Ishikawa (cell line): ENCODE results near the gene TAP1.

Experiments used
- EGR1 ChIP-seq: IDR thresholded peaks from 2 replicates; pipeline ENCODE4 v1.6.1; 2012
- EP300 ChIP-seq: IDR thresholded peaks from 2 replicates; pipeline ENCODE4 v1.6.1; 2012; ENCODE audit warnings: borderline replicate concordance
- FOXM1 ChIP-seq: IDR thresholded peaks from 2 replicates; pipeline ENCODE4 v1.6.1; 2012; ENCODE audit warnings: low read depth, borderline replicate concordance
- MAX ChIP-seq: IDR thresholded peaks from 2 replicates; pipeline ENCODE4 v1.6.1; 2012
- RAD21 ChIP-seq: IDR thresholded peaks from 2 replicates; pipeline ENCODE4 v1.6.1; 2012; ENCODE audit warnings: low read depth
- REST ChIP-seq: IDR thresholded peaks from 2 replicates; pipeline ENCODE4 v1.6.1; 2012; ENCODE audit warnings: low read depth, mild to moderate bottlenecking
- TAF1 ChIP-seq: IDR thresholded peaks from 2 replicates; pipeline ENCODE4 v1.6.1; 2012; ENCODE audit warnings: low read depth, mild to moderate bottlenecking
- TCF12 ChIP-seq: IDR thresholded peaks from 2 replicates; pipeline ENCODE4 v1.6.1; 2012; ENCODE audit warnings: low read depth
- USF1 ChIP-seq: IDR thresholded peaks from 2 replicates; pipeline ENCODE4 v1.6.1; 2012
- YY1 ChIP-seq: IDR thresholded peaks from 2 replicates; pipeline ENCODE4 v1.6.1; 2012; ENCODE audit warnings: low read depth
- ZBTB7A ChIP-seq: IDR thresholded peaks from 2 replicates; pipeline ENCODE4 v1.6.1; 2012; ENCODE audit warnings: low read depth

GRCh38 chr6:32879691-32880090 is 26.2 kb upstream of the TAP1 start:
- TF ChIP-seq TCF12 (no peak), EGR1 (no peak), MAX (no peak), REST (no peak), FOXM1 (no peak), ZBTB7A (no peak), EP300 (no peak), TAF1 (no peak), USF1 (no peak), RAD21 (no peak), YY1 (no peak)
